HCT116 (cell line): ENCODE measurements around the gene PMF1. TPM values are rescaled to one million over a fixed set of nuclear protein-coding genes. Genes with fewer than 3 reads are reported as not detected.

Source experiments
- ATAC-seq: fragments of 200-7000 bp; cut with Tn5 transposase; 2 replicates; pipeline ENCODE4 v1.9.1; 2020; ENCODE audit warnings: mild to moderate bottlenecking, moderate library complexity
- BruUV-seq: library from RNA; stranded (reverse); fragments of 400-500 nt; replicated peaks from 2 replicates; lab custom pipeline; 2021; lab: Mats Ljungman, UMichigan
- CTCF ChIA-PET: fragments of 300-600 bp; sonication (Branson Sonifier 250); formaldehyde crosslinking; loops from one replicate; lab custom pipeline; 2021; ENCODE audit warnings: antibody characterized with exemption; lab: Charles Lee
- POLR2A ChIA-PET: fragments of 300-600, 350-600 bp; sonication (Branson Sonifier 250); formaldehyde crosslinking; loops from one replicate; lab custom pipeline; 2021; ENCODE audit warnings: antibody characterized with exemption; lab: Charles Lee
- RAD21 ChIA-PET, 2 experiments: fragments of 300-600 bp; sonication (Branson Sonifier 250); formaldehyde crosslinking; loops; one replicate each; lab custom pipeline; 2023; ENCODE audit warnings: low total read pairs in 2 of 2; ENCODE audit not compliant: uncharacterized antibody in 2 of 2, unreplicated experiment in 2 of 2, low non-redundant PET in 1 of 2; lab: Charles Lee
- DNase-seq: peaks from one replicate; pipeline ENCODE4 v3.0.0-alpha.2; 2010; ENCODE audit warnings: low read depth, low spot score
- H2AFZ ChIP-seq: fragments of 200-600 bp; shearing (Covaris generic), sonication (generic); 2 replicates; pipeline ENCODE4 v1.6.1; 2017; ENCODE audit warnings: low read depth, mixed run types, mixed read lengths, antibody characterized with exemption, low read length; ENCODE audit not compliant: poor library complexity, severe bottlenecking
- H3K27ac ChIP-seq: 2 replicates; pipeline ENCODE4 v1.5.1; 2012; ENCODE audit warnings: low read depth, low read length
- H3K27me3 ChIP-seq: fragments of 200-600 bp; sonication (generic); 2 replicates; pipeline ENCODE4 v1.6.1; 2016; ENCODE audit warnings: mixed run types, low read length, mixed read lengths; ENCODE audit not compliant: insufficient read depth
- H3K36me3 ChIP-seq, 2 experiments: fragments of 200-500 bp in 1 of 2; fragments of 200-600 bp in 1 of 2; sonication (Bioruptor generic) in 1 of 2; sonication (generic) in 1 of 2; 2 replicates each; pipeline versions ENCODE4 v1.5.1 to v1.6.1; 2014 to 2016; ENCODE audit warnings: low read length in 2 of 2, inconsistent platforms in 1 of 2, mixed read lengths in 1 of 2, mixed run types in 1 of 2; ENCODE audit not compliant: insufficient read depth in 2 of 2, control insufficient read depth in 1 of 2
- H3K4me1 ChIP-seq, 2 experiments: fragments of 200-600 bp in 1 of 2; sonication (generic) in 1 of 2; 2 replicates each; pipeline versions ENCODE4 v1.5.1 to v1.6.1; 2012 to 2017; ENCODE audit warnings: low read length in 2 of 2, inconsistent platforms in 1 of 2, mild to moderate bottlenecking in 1 of 2, mixed read lengths in 1 of 2, mixed run types in 1 of 2, moderate library complexity in 1 of 2; ENCODE audit not compliant: insufficient read depth in 2 of 2, control insufficient read depth in 1 of 2
- H3K4me2 ChIP-seq: fragments of 200-600 bp; sonication (generic); 2 replicates; pipeline ENCODE4 v1.6.1; 2017; ENCODE audit warnings: mixed run types, low read length, mixed read lengths
- H3K4me3 ChIP-seq, 2 experiments: fragments of 200-600 bp in 1 of 2; sonication (generic) in 1 of 2; replicated peaks in 1 of 2; 2 replicates each; pipeline ENCODE4 v1.5.1; 2011 to 2016; ENCODE audit warnings: low read length in 2 of 2, control low read depth in 1 of 2, low read depth in 1 of 2, mild to moderate bottlenecking in 1 of 2, mixed read lengths in 1 of 2, mixed run types in 1 of 2
- H3K79me2 ChIP-seq: fragments of 200-600 bp; sonication (generic); 2 replicates; pipeline ENCODE4 v1.6.1; 2017; ENCODE audit warnings: mild to moderate bottlenecking, mixed run types, low read length, moderate library complexity, mixed read lengths; ENCODE audit not compliant: insufficient read depth
- H3K9ac ChIP-seq: fragments of 200-600 bp; sonication (generic); 2 replicates; pipeline ENCODE4 v1.6.1; 2016; ENCODE audit warnings: low read length, mixed read lengths
- H3K9me2 ChIP-seq: fragments of 200-600 bp; sonication (generic), shearing (Covaris generic); 2 replicates; pipeline ENCODE4 v1.6.1; 2017; ENCODE audit warnings: mixed run types, mild to moderate bottlenecking, moderate library complexity; ENCODE audit not compliant: insufficient read depth
- H3K9me3 ChIP-seq, 2 experiments: fragments of 200-500 bp in 1 of 2; fragments of 200-600 bp in 1 of 2; sonication (Bioruptor generic) in 1 of 2; sonication (generic) in 1 of 2; 2 replicates each; pipeline ENCODE4 v1.6.1; 2014 to 2017; ENCODE audit warnings: low read length in 2 of 2, mixed read lengths in 2 of 2, inconsistent platforms in 1 of 2, low read depth in 1 of 2, mild to moderate bottlenecking in 1 of 2, mixed run types in 1 of 2, moderate library complexity in 1 of 2; ENCODE audit not compliant: control insufficient read depth in 1 of 2, insufficient read depth in 1 of 2
- H4K20me1 ChIP-seq: fragments of 200-600 bp; sonication (generic), shearing (Covaris generic); 2 replicates; pipeline ENCODE4 v1.6.1; 2017; ENCODE audit warnings: mixed run types, mild to moderate bottlenecking, moderate library complexity; ENCODE audit not compliant: insufficient read depth
- CBX3 ChIP-seq: IDR thresholded peaks from 2 replicates; pipeline ENCODE4 v1.6.1; 2012; ENCODE audit warnings: low read depth
- CEBPB ChIP-seq: IDR thresholded peaks from 2 replicates; pipeline ENCODE4 v1.6.1; 2012; ENCODE audit warnings: low read depth
- EGR1 ChIP-seq: IDR thresholded peaks from 2 replicates; pipeline ENCODE4 v1.6.1; 2012; ENCODE audit warnings: low read depth
- ELF1 ChIP-seq: IDR thresholded peaks from 2 replicates; pipeline ENCODE4 v1.6.1; 2012; ENCODE audit warnings: low read depth, borderline replicate concordance
- EZH2phosphoT487 ChIP-seq: fragments of 200-600 bp; IDR thresholded peaks from 2 replicates; pipeline ENCODE4 v1.6.1; 2018; ENCODE audit warnings: antibody characterized with exemption, borderline replicate concordance
- JUND ChIP-seq: IDR thresholded peaks from 2 replicates; pipeline ENCODE4 v1.6.1; 2012
- POLR2AphosphoS5 ChIP-seq: IDR thresholded peaks from 2 replicates; pipeline ENCODE4 v1.6.1; 2011; ENCODE audit warnings: mild to moderate bottlenecking, low read depth, low read length, moderate library complexity
- SIN3A ChIP-seq: IDR thresholded peaks from 2 replicates; pipeline ENCODE4 v1.6.1; 2012; ENCODE audit warnings: low read depth
- SP1 ChIP-seq: IDR thresholded peaks from 2 replicates; pipeline ENCODE4 v1.6.1; 2012; ENCODE audit warnings: low read depth
- YY1 ChIP-seq: IDR thresholded peaks from 2 replicates; pipeline ENCODE4 v1.6.1; 2011; ENCODE audit warnings: low read length, low read depth, moderate library complexity, mild to moderate bottlenecking; ENCODE audit not compliant: insufficient replicate concordance; ENCODE audit errors: extremely low read depth
- ZFX ChIP-seq: fragments of 450-650 bp; IDR thresholded peaks from 2 replicates; pipeline ENCODE4 v1.6.1; 2017
- ZNF274 ChIP-seq: fragments of 200-500 bp; sonication (Bioruptor generic); IDR thresholded peaks from 2 replicates; pipeline ENCODE4 v1.6.1; 2014; ENCODE audit warnings: mild to moderate bottlenecking, low read depth, low read length, inconsistent platforms
- intact Hi-C: fragments of 100-400 bp; cut with micrococcal nuclease; formaldehyde crosslinking; loops from 2 replicates; pipeline ENCODE4 v1.10.0; 2022
- total RNA-seq: library from RNA; stranded (reverse); gene quantifications from one replicate; pipeline ENCODE4 v1.2.1, GENCODE V29; 2021; ENCODE audit not compliant: unreplicated experiment
- TF ChIP-seq, protein P1 (sequence below), 3 experiments: fragments of 200-600 bp in 1 of 3; sonication (generic) in 1 of 3; IDR thresholded peaks in 2 of 3; conservative IDR thresholded peaks in 1 of 3; 2 replicates each; pipeline ENCODE4 v1.5.1; 2012 to 2017; ENCODE audit warnings: low read depth in 2 of 3, low read length in 2 of 3, antibody characterized with exemption in 1 of 3, borderline replicate concordance in 1 of 3, control low read depth in 1 of 3, mild to moderate bottlenecking in 1 of 3, mixed read lengths in 1 of 3, mixed run types in 1 of 3, moderate library complexity in 1 of 3; ENCODE audit not compliant: insufficient read depth in 1 of 3

Gene PMF1
- total RNA-seq, 1 experiment from 2014 or later: 52.6 TPM

DNA sequence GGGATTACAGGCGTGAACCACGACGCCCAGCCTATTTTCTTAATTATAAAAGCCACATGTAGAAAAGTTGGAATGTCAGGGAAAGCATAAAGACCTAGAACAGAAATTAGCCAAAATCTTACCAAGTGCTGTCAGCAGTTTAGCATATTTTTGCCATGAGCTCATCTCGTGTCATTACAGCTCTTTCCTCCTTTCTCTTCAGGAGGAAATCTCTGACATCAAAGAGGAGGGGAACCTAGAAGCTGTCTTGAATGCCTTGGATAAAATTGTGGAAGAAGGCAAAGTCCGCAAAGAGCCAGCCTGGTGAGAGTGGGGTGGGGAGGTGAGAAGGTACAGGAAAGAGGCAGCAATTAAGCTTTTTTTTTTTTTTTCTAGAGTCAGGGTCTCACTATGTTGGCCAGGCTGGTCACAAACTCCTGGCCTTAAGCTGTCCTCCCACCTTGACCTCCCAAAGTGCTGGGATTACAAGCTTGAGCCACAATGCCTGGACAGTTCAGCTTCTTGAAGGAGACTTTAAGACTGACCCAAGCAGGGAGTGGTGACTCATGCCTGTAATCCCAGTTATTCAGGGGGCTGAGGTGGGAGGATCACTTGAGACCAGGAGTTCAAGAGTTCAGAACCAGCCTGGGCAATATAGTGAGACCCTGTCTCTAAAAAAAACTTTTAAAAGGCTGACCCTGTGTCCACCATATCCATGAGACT, 20.8 kb downstream of the PMF1 start:
- Histone ChIP-seq H3K27ac (no peak overlapping the region), H3K27me3 (no peaks in the 10 kb centered on the region), H3K9me2 (no peaks in the 10 kb centered on the region), H3K4me3 (no peak overlapping the region), H3K9me3 (no peaks in the 10 kb centered on the region), H3K9ac (peak overlapping the region; percentile 5; the same call in 1 of the 2 replicates), H2AFZ (no peak overlapping the region), H3K79me2 (no peaks in the 10 kb centered on the region), H4K20me1 (no peaks in the 10 kb centered on the region), H3K36me3 (peaks cover 0 to 7% of the 10 kb centered on the region in 2 experiments; a peak in 2 of 4 replicates), H3K4me2 (peak overlapping the region; percentile 56)
- DNase-seq (no peak), ATAC-seq (no peak)
- CTCF ChIA-PET: interaction anchor here (0.6 to 1.5 kb wide), 3 partner anchors 9 to 254 kb away, joined by 3 to 7 read pairs (median 3); no protein-coding TSS in a partner anchor
- POLR2A ChIA-PET: interaction anchor here (0.7 to 1.1 kb wide), 2 partner anchors 8 to 49 kb away, joined by 3 to 4 read pairs; partner anchors contain the start of gene SMG5
- no TSS peak for BruUV-seq
- intact Hi-C loops: no loop called here
- RAD21 ChIA-PET: no interaction called here
- TF ChIP-seq JUND (no peak), EGR1 (peak; percentile 29; the same call in 1 of the 2 replicates), SP1 (no peak), CBX3 (no peak)
- TF ChIP-seq, all 23 proteins: peak for 1
- peaks cover 4 to 20% of the 10 kb centered on the region in 2 experiments; a peak in 3 of 4 replicates for H3K4me1 ChIP-seq

DNA sequence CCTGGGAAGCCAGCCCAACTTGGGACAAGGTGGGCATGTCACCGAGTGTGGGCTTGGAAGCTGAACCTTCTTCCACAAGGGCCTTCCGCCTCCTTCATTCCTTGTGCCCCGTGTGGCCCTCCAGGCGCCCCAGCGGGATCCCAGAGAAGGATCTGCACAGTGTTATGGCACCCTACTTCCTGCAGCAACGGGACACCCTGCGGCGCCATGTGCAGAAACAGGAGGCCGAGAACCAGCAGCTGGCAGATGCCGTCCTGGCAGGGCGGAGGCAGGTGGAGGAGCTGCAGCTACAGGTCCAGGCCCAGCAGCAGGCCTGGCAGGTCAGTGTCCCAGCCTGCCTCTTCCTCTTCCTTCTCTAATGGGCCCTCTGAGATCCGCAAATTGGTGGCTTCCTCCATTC, 23.4 kb downstream of the PMF1 start:
- BruUV-seq: no TSS peak
- Histone ChIP-seq H3K27me3 (no peaks in the 10 kb centered on the region), H3K27ac (no peak overlapping the region), H4K20me1 (no peaks in the 10 kb centered on the region), H2AFZ (no peak overlapping the region), H3K79me2 (no peaks in the 10 kb centered on the region), H3K9ac (no peak overlapping the region), H3K9me3 (no peaks in the 10 kb centered on the region)
- ChIA-PET RAD21 (no interaction called here), POLR2A (no interaction called here)
- intact Hi-C loops: no loop called here
- TF ChIP-seq POLR2AphosphoS5: no peak
- TF ChIP-seq SP1: no peak
- TF ChIP-seq CEBPB: no peak
- no peak for TF ChIP-seq ZNF274
- TF ChIP-seq EZH2phosphoT487: no peak
- TF ChIP-seq ZFX: no peak
- TF ChIP-seq, protein P1, sequence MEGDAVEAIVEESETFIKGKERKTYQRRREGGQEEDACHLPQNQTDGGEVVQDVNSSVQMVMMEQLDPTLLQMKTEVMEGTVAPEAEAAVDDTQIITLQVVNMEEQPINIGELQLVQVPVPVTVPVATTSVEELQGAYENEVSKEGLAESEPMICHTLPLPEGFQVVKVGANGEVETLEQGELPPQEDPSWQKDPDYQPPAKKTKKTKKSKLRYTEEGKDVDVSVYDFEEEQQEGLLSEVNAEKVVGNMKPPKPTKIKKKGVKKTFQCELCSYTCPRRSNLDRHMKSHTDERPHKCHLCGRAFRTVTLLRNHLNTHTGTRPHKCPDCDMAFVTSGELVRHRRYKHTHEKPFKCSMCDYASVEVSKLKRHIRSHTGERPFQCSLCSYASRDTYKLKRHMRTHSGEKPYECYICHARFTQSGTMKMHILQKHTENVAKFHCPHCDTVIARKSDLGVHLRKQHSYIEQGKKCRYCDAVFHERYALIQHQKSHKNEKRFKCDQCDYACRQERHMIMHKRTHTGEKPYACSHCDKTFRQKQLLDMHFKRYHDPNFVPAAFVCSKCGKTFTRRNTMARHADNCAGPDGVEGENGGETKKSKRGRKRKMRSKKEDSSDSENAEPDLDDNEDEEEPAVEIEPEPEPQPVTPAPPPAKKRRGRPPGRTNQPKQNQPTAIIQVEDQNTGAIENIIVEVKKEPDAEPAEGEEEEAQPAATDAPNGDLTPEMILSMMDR (IDR thresholded peaks at IDR 0.05 in 2 of 3, conservative IDR thresholded peaks at IDR 0.05 in 1 of 3; ENCODE audit: borderline replicate concordance in 1 of 3, insufficient read depth in 1 of 3, low read depth in 2 of 3, low read length in 2 of 3): no peak
- TF ChIP-seq SIN3A: no peak
- no peak for TF ChIP-seq JUND
- TF ChIP-seq ELF1: no peak
- no peak for TF ChIP-seq YY1
- TF ChIP-seq, all 23 proteins: peak for 0
- ATAC-seq (no peak), DNase-seq (no peak)
- Histone ChIP-seq H3K4me2 (no peak overlapping the region), H3K4me1 (peaks cover 8 to 25% of the 10 kb centered on the region in 2 experiments), H3K36me3 (peaks cover 0 to 11% of the 10 kb centered on the region in 2 experiments; a peak in 2 of 4 replicates), H3K4me3 (no peak overlapping the region), H3K9me2 (no peaks in the 10 kb centered on the region)
- CTCF ChIA-PET: no interaction called here
